ENCODE data around the gene MATCAP1.

- TF ChIP-seq CTCF (IDR thresholded peaks at IDR 0.05; ENCODE audit: low read depth, low read length, missing input control) (no peak), TAF1 (conservative IDR thresholded peaks at IDR 0.05) (no peak), MAX (IDR thresholded peaks at IDR 0.05) (no peak), ATF3 (IDR thresholded peaks at IDR 0.05) (no peak), JUND (IDR thresholded peaks at IDR 0.05) (no peak), ZBTB33 (IDR thresholded peaks at IDR 0.05) (no peak), REST (IDR thresholded peaks at IDR 0.05) (no peak), SP1 (IDR thresholded peaks at IDR 0.05) (no peak), YY1 (IDR thresholded peaks at IDR 0.05) (no peak), RAD21 (IDR thresholded peaks at IDR 0.05) (no peak), FOXA1 (IDR thresholded peaks at IDR 0.05) (no peak), RXRA (IDR thresholded peaks at IDR 0.05) (no peak), HNF4A (conservative IDR thresholded peaks at IDR 0.05) (no peak), HNF4G (IDR thresholded peaks at IDR 0.05) (no peak)
Observed at GRCh38 chr16:67148656-67149275, 35.0 kb downstream of the MATCAP1 start.

Data from liver (tissue), 3 donors.